K562 (cell line): ENCODE results near the gene MYOZ2. TPM values are rescaled to one million over a fixed set of nuclear protein-coding genes. Genes with fewer than 3 reads are reported as not detected.

ENCODE experiments used
- ARID4B ChIP-seq: sonication (generic); formaldehyde crosslinking; IDR thresholded peaks from 2 replicates; pipeline ENCODE4 v1.8.0; 2022; ENCODE audit warnings: mild to moderate bottlenecking, missing genetic modification reagents
- CREB1 ChIP-seq, 2 experiments: sonication (generic) in 1 of 2; formaldehyde crosslinking in 1 of 2; IDR thresholded peaks; 2 replicates each; pipeline versions ENCODE4 v1.6.1 to v1.8.0; 2012 to 2022; ENCODE audit warnings: inconsistent platforms in 1 of 2, mild to moderate bottlenecking in 1 of 2, missing genetic modification reagents in 1 of 2, moderate library complexity in 1 of 2
- CTBP1 ChIP-seq: fragments of 450-650 bp; IDR thresholded peaks from 2 replicates; pipeline ENCODE4 v1.6.1; 2016; ENCODE audit warnings: borderline replicate concordance
- ELK3 ChIP-seq: fragments of 450-650 bp; formaldehyde crosslinking; IDR thresholded peaks from 2 replicates; pipeline ENCODE4 v1.4.0; 2020; ENCODE audit warnings: mild to moderate bottlenecking
- MNT ChIP-seq, 2 experiments: fragments of 450-650 bp; conservative IDR thresholded peaks; 2 replicates each; pipeline ENCODE4 v1.6.1; 2017; ENCODE audit warnings: mild to moderate bottlenecking in 2 of 2, moderate library complexity in 2 of 2
- USF1 ChIP-seq: sonication (generic); formaldehyde crosslinking; IDR thresholded peaks from 2 replicates; pipeline ENCODE4 v1.9.0; 2022; ENCODE audit warnings: mild to moderate bottlenecking, missing genetic modification reagents
- ZNF395 ChIP-seq: fragments of 200-800 bp; sonication (Bioruptor generic); IDR thresholded peaks from 2 replicates; pipeline ENCODE4 v1.6.1; 2017; ENCODE audit warnings: missing genetic modification characterization, missing compliant biosample characterization
- polyA plus RNA-seq, 8 experiments: library from polyadenylated mRNA; depleted of rRNA in 4 of 8; stranded (reverse) in 5 of 8; unstranded in 3 of 8; fragments of >200 nt; fragmentation: Nextera tagmentation in 2 of 8; fragmentation: Illumina TruSeq in 1 of 8; extraction: Ambion mirVana in 2 of 8; extraction: Trizol in 1 of 8; gene quantifications; 2 replicates each; pipeline versions ENCODE4 v1.2.1 to v1.2.3, GENCODE V29; 2011 to 2014; ENCODE audit warnings: inconsistent platforms in 1 of 8, missing spikeins in 1 of 8
- total RNA-seq, 7 experiments: library from RNA; depleted of rRNA in 6 of 7; stranded (reverse); fragments of >200 nt in 6 of 7; fragmentation: Illumina TruSeq in 2 of 7; extraction: Trizol in 2 of 7; gene quantifications; 2 replicates each; pipeline versions ENCODE4 v1.2.1 to v1.2.3, GENCODE V29; 2011 to 2021; ENCODE audit warnings: low replicate concordance in 1 of 7

MYOZ2 gene
- total and polyA plus RNA-seq, 9 of the 15 experiments (the other 6 are each of a cell fraction or from before 2014, with no cell fraction given): not detected

GRCh38 chr4:119212964-119213606, 77.5 kb downstream of the MYOZ2 start (continued):
- TF ChIP-seq ARID4B (CRISPR knock-in tag) (peak; percentile 79), ZNF395 (CRISPR knock-in tag) (no peak), MNT (conservative IDR thresholded peaks at IDR 0.05) (peak in 1 of 2 experiments; percentile 19; a peak in 1 of 4 replicates), ELK3 (CRISPR knock-in tag) (no peak), USF1 (CRISPR knock-in tag) (peak; percentile 49), CTBP1 (peak; percentile 89; the same call in 1 of the 2 replicates), CREB1 (IDR thresholded peaks at IDR 0.05) (peak; percentile 25; the same call in 1 of the 2 replicates), CREB1 (CRISPR knock-in tag; IDR thresholded peaks at IDR 0.05) (peak; percentile 56; the same call in 1 of the 2 replicates)
